Skin of body (tissue), 2 donors: Measurements from ENCODE around the gene EHD1. TPM values are rescaled to one million over a fixed set of nuclear protein-coding genes. Genes with fewer than 3 reads are reported as not detected.
"Not testable (repeated sequence)": the region's sequence is repeated elsewhere in the genome, so short reads cannot be mapped to it uniquely, and the experiment has no call there.

Source experiments
- DNase-seq: peaks from one replicate; lab custom pipeline; 2025; lab: John Stamatoyannopoulos, UW
- total RNA-seq: library from RNA; depleted of rRNA; stranded (reverse); fragments of >200 nt; gene quantifications from one replicate; pipeline ENCODE4 v1.2.3, GENCODE V29; 2014

Gene EHD1
- total RNA-seq, 1 donor from 2014 or later = 27.1 TPM

- DNase-seq = no peak
Measured at GRCh38 chr11:64832467-64833197, 45.8 kb downstream of the EHD1 start.

GRCh38 chr11:64831411-64831891, 47.0 kb downstream of the EHD1 start:
- DNase-seq = no peak

- no peak for DNase-seq
Measured at GRCh38 chr11:64829536-64830251, 48.7 kb downstream of the EHD1 start.

DNA sequence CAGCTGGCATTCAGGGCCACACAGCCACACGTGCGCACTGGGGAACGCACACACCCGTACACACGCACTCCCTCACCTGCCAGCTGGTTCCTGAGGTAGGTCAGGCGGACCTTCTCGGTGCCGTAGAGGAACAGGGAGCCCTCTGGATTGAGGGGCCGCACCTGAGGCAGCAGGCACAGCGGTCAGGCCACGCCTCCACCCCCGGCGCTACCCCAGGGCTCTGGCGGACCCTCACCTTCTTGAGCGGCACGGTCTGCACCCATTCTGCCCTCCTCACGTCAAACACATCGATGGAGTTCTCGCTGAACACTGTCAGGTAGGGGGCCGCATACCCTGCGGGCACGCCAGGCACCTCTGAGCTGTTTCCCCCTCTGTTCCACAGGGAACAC, 51.0 kb downstream of the EHD1 start:
- no peak for DNase-seq

- DNase-seq = no peak
Measured at GRCh38 chr11:64826578-64827450, 51.6 kb downstream of the EHD1 start.

DNA sequence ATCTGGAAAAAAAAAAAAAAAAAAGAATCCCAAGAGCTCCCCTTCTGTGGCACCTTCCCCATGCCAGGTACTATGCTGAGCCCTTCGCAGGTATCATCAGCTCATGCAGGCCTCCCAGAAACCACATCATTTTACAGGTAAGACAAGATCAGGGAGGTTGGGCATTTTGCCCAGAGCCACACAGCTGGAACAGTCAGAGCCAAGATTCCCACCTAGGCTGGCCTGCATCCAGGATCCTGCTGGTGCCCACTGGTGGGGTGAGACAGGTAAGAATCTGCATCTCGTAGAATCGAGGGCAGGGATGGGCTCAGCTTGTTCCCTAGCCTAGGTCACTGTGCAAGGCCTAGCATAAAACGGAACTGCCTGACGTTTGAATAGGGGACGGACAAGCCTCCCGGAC, 52.4 kb downstream of the EHD1 start:
- no peak for DNase-seq

DNA sequence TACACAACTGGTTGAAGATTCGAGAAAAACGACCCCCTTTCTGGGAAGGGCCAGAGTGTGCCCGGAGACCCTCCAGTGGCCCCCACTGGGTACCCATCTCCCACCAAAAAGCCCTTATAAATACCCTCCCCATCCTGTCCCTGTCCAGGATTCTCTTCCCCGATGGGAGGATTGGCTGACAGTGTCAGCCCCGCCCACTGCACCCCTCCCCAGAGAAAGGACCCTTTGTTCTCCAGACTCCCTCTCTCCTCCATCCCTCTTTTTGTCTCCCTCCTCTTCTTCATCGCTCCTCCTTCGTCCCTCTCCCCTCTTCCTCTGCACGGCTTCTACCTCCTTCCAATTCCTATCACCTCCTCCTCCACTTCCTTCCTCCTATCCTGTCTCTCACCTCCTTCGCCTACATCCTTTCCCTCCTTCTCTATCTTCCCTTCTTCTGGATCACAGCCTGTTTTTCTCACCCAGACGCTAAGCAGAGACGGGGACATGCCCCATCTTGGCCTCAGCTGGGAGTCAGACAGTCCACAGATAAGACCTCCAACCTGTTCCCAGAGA, 54.8 kb downstream of the EHD1 start:
- no peak for DNase-seq

GRCh38 chr11:64817476-64817875, 60.9 kb downstream of the EHD1 start:
- no peak for DNase-seq

- not testable (repeated sequence) for DNase-seq
Measured at GRCh38 chr11:64815433-64815832, 63.0 kb downstream of the EHD1 start.

DNA sequence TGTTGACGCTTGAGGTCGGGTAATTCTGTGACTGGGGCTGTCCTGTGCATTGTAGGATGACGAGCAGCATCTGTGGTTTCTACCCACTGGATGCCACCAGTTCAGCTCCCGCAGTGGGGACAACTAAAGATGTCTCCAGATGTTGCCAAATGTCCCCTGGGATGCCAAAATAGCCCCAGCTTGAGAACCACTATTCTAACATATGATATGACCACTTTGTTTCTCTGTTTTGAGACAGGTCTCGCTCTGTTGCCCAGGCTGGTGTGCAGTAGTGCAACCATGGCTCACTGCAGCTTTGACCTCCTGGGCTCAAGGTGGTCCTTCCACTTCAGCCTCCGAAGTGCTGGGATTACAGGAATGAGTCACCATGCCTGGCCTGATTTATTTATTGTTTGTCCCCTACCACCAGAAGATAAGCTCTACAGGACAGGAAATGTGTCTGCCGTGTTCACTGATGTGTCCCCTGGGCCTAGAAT, 63.7 kb downstream of the EHD1 start:
- no peak for DNase-seq

GRCh38 chr11:64813826-64814225, 64.6 kb downstream of the EHD1 start:
- no peak for DNase-seq

GRCh38 chr11:64810891-64811272, 67.5 kb downstream of the EHD1 start:
- no peak for DNase-seq

- peak; percentile 95 for DNase-seq
Measured at GRCh38 chr11:64810271-64810890, 68.0 kb downstream of the EHD1 start, which contains the start of gene MEN1. TSS of gene MEN1 (minus strand) at chr11:64810551. CDS start at chr11:64810109, 442 bp downstream.

DNA sequence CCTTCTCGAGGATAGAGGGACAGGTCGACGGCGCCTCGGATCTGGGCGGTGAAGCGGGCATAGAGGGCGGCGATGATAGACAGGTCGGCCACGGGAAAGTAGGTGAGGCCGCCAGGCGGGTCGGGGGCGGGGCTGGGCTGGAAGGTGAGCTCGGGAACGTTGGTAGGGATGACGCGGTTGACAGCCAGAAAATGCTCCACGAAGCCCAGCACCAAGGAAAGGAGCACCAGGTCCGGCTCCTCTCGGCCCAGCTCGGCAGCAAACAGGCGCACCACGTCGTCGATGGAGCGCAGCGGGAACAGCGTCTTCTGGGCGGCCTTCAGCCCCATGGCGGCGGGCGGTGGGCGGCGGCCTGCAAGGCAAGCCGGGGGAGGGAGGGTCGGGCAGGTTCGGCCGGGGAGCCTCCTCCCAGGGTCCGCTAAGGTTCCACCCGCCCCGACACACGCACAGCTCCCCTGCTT, 68.6 kb downstream of the EHD1 start:
- DNase-seq = no peak

GRCh38 chr11:64805481-64805880, 72.9 kb downstream of the EHD1 start:
- no peak for DNase-seq

DNA sequence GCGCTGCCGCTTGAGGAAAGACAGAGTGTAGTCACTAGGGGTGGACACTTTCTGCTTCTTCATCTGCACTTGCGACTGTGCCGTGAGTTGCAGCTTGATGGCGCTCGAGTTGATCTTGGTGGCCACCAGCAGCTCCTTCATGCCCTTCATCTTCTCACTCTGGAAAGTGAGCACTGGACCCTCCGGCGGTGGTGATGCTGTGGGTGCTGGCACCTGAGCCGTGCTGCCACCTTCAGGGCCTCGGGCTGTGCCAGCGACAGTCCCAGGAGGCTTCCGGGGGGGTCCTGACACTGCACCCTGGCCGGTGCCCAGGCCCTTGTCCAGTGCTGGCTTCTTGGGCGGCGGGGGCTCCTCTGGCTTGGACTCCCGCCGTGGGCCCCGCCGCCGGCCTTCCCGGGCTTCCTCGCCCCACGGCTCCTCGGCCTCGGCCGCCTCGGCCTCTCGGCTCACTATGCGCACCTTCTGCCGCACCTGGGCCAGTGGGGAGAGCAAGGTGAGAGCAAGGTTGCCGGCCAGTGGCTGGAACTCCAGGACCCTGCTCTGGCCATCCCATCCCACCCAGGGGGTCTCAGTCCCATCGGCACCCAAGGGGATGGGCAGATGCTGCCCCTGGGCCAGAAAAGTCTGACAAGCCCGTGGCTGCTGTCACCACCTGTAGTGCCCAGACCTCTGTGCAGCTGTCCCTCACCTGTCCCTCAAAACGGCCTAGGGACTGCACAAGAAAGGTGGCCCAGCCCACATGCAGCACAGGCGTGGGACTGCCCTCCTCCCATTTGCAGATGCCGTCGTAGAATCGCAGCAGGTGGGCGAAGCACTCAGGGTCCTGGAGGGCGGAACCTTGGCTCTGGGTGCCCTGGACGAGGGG, 73.8 kb downstream of the EHD1 start:
- no peak for DNase-seq

DNA sequence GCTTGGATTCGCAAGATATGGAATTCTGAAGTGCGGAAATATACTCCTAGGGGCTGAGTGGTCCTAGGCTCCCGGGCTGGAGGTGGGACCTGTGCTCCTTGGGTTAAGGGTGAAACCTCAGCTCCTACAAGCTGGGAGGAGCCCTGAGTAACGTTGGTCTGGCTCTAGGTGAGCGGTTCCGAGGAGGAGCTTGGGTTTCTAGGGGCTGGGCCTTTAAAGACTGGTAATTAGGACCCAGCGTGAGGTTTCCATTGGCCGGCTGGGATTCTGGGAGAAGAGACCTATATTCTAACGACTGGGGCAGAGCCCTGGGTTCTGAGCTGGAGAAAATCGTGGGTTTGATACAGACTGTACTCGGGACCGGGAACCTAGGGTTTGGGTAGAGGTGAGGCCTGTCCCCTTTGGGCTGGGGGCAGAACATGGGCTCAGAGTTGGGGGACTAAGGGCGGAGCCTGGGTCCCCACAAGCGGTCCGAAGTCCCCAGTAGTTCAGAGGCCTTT, 74.5 kb downstream of the EHD1 start:
- DNase-seq = no peak

GRCh38 chr11:64803158-64803845, 75.1 kb downstream of the EHD1 start, which contains the start of gene MAP4K2:
TSS of gene MAP4K2 (minus strand) at chr11:64803214. CDS start at chr11:64803149, 65 bp downstream.
- DNase-seq = peak; percentile 46
